ENCODE measurements around the gene SERPINA12. TPM values are rescaled to one million over a fixed set of nuclear protein-coding genes. Genes with fewer than 3 reads are reported as not detected.
A peak's percentile ranks its signal among the peaks of the same experiment; 100 is the strongest.

SERPINA12 gene
- total RNA-seq, 1 donor from 2014 or later, result not detected

DNA sequence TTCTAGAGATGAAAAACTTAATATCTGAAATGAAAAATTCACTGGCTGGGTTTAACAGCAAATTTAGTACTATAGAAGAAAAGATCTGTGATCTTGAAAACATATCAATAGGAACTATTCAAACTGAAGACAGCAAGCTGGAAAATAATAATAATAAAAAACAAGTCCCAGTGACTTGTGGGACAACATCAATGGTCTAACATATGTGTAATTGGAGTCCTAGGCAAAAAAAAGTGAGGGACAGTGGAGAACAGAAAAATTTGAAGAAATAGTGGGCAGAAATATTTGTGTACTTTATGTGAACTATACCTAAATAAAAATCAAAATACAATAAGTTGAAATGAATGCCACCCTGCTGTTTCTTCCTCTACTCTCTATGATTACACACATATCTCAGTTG, 30.8 kb downstream of the SERPINA12 start:
- H3K27me3 Mint-ChIP-seq (ENCODE audit: low read depth, unreplicated experiment), result no peaks in the 10 kb centered on the region
- FAIRE-seq, result no peak

DNA sequence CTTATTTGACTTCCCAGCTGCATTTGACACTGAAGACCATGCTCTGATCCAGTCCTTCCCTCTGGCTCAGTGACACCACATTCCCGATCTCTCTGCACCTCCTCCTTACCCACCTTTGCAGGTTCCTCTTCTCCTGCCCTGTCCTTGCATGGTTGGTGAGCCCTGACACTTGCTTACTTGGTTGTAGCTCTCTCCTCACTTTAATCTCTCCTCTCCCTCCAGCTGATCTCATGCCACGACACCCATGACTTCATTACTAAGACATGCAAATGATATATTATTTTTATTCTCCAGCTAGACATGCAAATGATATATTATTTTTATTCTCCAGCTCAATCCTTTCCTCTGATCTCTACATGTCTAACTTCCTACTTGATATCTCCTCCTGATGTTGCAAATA, 33.2 kb downstream of the SERPINA12 start, which contains the start of gene SERPINA9:
SERPINA9 (minus strand) TSS at position 175 of the 400 bp plus-strand sequence. CDS start 6,357 bp downstream, outside the sequence.
- Histone ChIP-seq H3K9me3 (ENCODE audit: insufficient read depth, low read depth, low read length) (peaks cover 4% of the 10 kb centered on the region), H3K27me3 (ENCODE audit: insufficient read depth, low read length) (no peaks in the 10 kb centered on the region), H3K27ac (ENCODE audit: low read depth, low read length) (peak within 1 kb of the TSS; percentile 70), H3K4me1 (ENCODE audit: insufficient read depth, low read length) (peaks cover 36% of the 10 kb centered on the region), H4K20me1 (ENCODE audit: insufficient read depth, low read length) (no peaks in the 10 kb centered on the region), H3K79me2 (ENCODE audit: insufficient read depth, low read length) (no peaks in the 10 kb centered on the region), H3K9ac (ENCODE audit: low read length) (peak within 1 kb of the TSS; percentile 25), H3K4me3 (ENCODE audit: insufficient read depth, low read depth, low read length) (no peak within 1 kb of the TSS), H3K4me2 (ENCODE audit: low read length) (peak within 1 kb of the TSS; percentile 47), H3K36me3 (ENCODE audit: insufficient read depth, low read length) (no peaks in the 10 kb centered on the region), H2AFZ (ENCODE audit: low read depth, low read length) (no peak within 1 kb of the TSS)
- Mint-ChIP-seq H3K27me3 (ENCODE audit: low read depth, unreplicated experiment) (peaks cover 12% of the 10 kb centered on the region), H3K4me3 (ENCODE audit: unreplicated experiment) (no peak within 1 kb of the TSS), H3K4me1 (ENCODE audit: low read depth, unreplicated experiment) (peaks cover 5% of the 10 kb centered on the region), H3K9me3 (ENCODE audit: unreplicated experiment) (peaks cover 17% of the 10 kb centered on the region), H3K27ac (ENCODE audit: unreplicated experiment) (no peak within 1 kb of the TSS), H3K36me3 (ENCODE audit: low read depth, unreplicated experiment) (no peaks in the 10 kb centered on the region)
- no peak for FAIRE-seq
- no peak for TF ChIP-seq EZH2 (IDR thresholded peaks at IDR 0.05; ENCODE audit: insufficient read depth, low read length)
- TF ChIP-seq, protein P1, sequence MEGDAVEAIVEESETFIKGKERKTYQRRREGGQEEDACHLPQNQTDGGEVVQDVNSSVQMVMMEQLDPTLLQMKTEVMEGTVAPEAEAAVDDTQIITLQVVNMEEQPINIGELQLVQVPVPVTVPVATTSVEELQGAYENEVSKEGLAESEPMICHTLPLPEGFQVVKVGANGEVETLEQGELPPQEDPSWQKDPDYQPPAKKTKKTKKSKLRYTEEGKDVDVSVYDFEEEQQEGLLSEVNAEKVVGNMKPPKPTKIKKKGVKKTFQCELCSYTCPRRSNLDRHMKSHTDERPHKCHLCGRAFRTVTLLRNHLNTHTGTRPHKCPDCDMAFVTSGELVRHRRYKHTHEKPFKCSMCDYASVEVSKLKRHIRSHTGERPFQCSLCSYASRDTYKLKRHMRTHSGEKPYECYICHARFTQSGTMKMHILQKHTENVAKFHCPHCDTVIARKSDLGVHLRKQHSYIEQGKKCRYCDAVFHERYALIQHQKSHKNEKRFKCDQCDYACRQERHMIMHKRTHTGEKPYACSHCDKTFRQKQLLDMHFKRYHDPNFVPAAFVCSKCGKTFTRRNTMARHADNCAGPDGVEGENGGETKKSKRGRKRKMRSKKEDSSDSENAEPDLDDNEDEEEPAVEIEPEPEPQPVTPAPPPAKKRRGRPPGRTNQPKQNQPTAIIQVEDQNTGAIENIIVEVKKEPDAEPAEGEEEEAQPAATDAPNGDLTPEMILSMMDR (IDR thresholded peaks at IDR 0.05; ENCODE audit: insufficient read depth, low read depth, low read length), result no peak
- no peak for DNase-seq (ENCODE audit: low read depth)

More for the DNA sequence above, 30.8 kb downstream of the SERPINA12 start:
- Histone ChIP-seq H2AFZ (ENCODE audit: low read depth, low read length) (no peak overlapping the region), H3K4me2 (ENCODE audit: low read length) (no peak overlapping the region), H4K20me1 (ENCODE audit: insufficient read depth, low read length) (no peaks in the 10 kb centered on the region), H3K36me3 (ENCODE audit: insufficient read depth, low read length) (no peaks in the 10 kb centered on the region), H3K79me2 (ENCODE audit: insufficient read depth, low read length) (no peaks in the 10 kb centered on the region), H3K4me1 (ENCODE audit: insufficient read depth, low read length) (peaks cover 48% of the 10 kb centered on the region), H3K4me3 (ENCODE audit: insufficient read depth, low read depth, low read length) (no peak overlapping the region), H3K27ac (ENCODE audit: low read depth, low read length) (no peak overlapping the region), H3K9me3 (ENCODE audit: insufficient read depth, low read depth, low read length) (peaks cover 4% of the 10 kb centered on the region), H3K9ac (ENCODE audit: low read length) (no peak overlapping the region), H3K27me3 (ENCODE audit: insufficient read depth, low read length) (no peaks in the 10 kb centered on the region)
- DNase-seq (ENCODE audit: low read depth), result no peak
- Mint-ChIP-seq H3K27ac (ENCODE audit: unreplicated experiment) (no peak overlapping the region), H3K36me3 (ENCODE audit: low read depth, unreplicated experiment) (no peaks in the 10 kb centered on the region), H3K4me1 (ENCODE audit: low read depth, unreplicated experiment) (peaks cover 23% of the 10 kb centered on the region), H3K9me3 (ENCODE audit: unreplicated experiment) (peaks cover 13% of the 10 kb centered on the region), H3K4me3 (ENCODE audit: unreplicated experiment) (no peak overlapping the region)
- TF ChIP-seq, protein P1 (IDR thresholded peaks at IDR 0.05; ENCODE audit: insufficient read depth, low read depth, low read length), result no peak
- no peak for TF ChIP-seq EZH2 (IDR thresholded peaks at IDR 0.05; ENCODE audit: insufficient read depth, low read length)

DNA sequence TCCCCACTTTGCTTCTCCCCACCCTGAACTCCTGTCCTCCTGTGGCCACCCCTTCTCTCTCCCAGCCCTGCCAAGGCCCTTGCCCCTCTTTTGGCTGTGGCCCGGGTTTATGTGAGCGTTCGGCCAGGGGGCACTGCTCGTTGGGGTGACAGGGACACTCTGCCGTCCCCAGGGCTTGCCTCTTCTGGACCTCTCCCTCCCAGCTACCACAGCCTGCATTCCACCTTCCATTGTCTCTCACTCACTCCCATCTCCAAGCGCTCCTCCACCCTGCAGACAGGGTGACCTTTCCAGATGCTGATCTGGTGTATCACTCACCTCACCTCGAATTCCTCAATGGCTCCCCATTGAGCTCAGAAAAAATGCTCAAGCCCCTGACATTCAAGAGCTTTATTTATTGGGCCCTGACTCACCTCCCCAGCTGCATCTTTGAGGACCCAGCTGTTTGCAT, 34.7 kb downstream of the SERPINA12 start:
- no peaks in the 10 kb centered on the region for H4K20me1 ChIP-seq (ENCODE audit: insufficient read depth, low read length)
- peak overlapping the region; percentile 83 for H3K27ac ChIP-seq (ENCODE audit: low read depth, low read length)
- peak; percentile 7 for DNase-seq (ENCODE audit: low read depth)

More for the DNA sequence above, 34.7 kb downstream of the SERPINA12 start:
- Histone ChIP-seq H3K36me3 (ENCODE audit: insufficient read depth, low read length) (no peaks in the 10 kb centered on the region), H3K9ac (ENCODE audit: low read length) (peak overlapping the region; percentile 72), H3K79me2 (ENCODE audit: insufficient read depth, low read length) (no peaks in the 10 kb centered on the region), H3K4me2 (ENCODE audit: low read length) (peak overlapping the region; percentile 47), H3K4me3 (ENCODE audit: insufficient read depth, low read depth, low read length) (no peak overlapping the region), H3K4me1 (ENCODE audit: insufficient read depth, low read length) (peaks cover 31% of the 10 kb centered on the region), H3K27me3 (ENCODE audit: insufficient read depth, low read length) (no peaks in the 10 kb centered on the region), H3K9me3 (ENCODE audit: insufficient read depth, low read depth, low read length) (peaks cover 4% of the 10 kb centered on the region), H2AFZ (ENCODE audit: low read depth, low read length) (no peak overlapping the region)
- TF ChIP-seq EZH2 (IDR thresholded peaks at IDR 0.05; ENCODE audit: insufficient read depth, low read length), result no peak
- TF ChIP-seq, protein P1 (IDR thresholded peaks at IDR 0.05; ENCODE audit: insufficient read depth, low read depth, low read length), result no peak
- H3K27me3 Mint-ChIP-seq (ENCODE audit: low read depth, unreplicated experiment), result peaks cover 22% of the 10 kb centered on the region
- H3K27ac Mint-ChIP-seq (ENCODE audit: unreplicated experiment), result no peak overlapping the region
- peaks cover 17% of the 10 kb centered on the region for H3K9me3 Mint-ChIP-seq (ENCODE audit: unreplicated experiment)
- FAIRE-seq, result peak; percentile 17
- no peaks in the 10 kb centered on the region for H3K4me1 Mint-ChIP-seq (ENCODE audit: low read depth, unreplicated experiment)
- H3K36me3 Mint-ChIP-seq (ENCODE audit: low read depth, unreplicated experiment), result no peaks in the 10 kb centered on the region
- H3K4me3 Mint-ChIP-seq (ENCODE audit: unreplicated experiment), result no peak overlapping the region
